CD14-positive monocyte (primary cell): ENCODE measurements around the gene ATXN2L. TPM values are rescaled to one million over a fixed set of nuclear protein-coding genes. Genes with fewer than 3 reads are reported as not detected.

Experiments used
- DNase-seq, 3 donors: peaks; one replicate each; pipeline ENCODE4 v3.0.0-alpha.2; 2011 to 2022
- H2AFZ ChIP-seq: 2 replicates; pipeline ENCODE4 v1.6.0; 2012; ENCODE audit warnings: mild to moderate bottlenecking, low read depth, low read length, inconsistent platforms; ENCODE audit not compliant: insufficient read depth, poor library complexity, severe bottlenecking
- H3K27ac ChIP-seq, 2 donors: 1 replicate in 1 of 2; 2 replicates in 1 of 2; pipeline ENCODE4 v1.5.1; 2012 to 2013; ENCODE audit warnings: low read length in 2 of 2, control low read depth in 1 of 2, inconsistent platforms in 1 of 2, low read depth in 1 of 2, mild to moderate bottlenecking in 1 of 2
- H3K27me3 ChIP-seq, 2 donors: one replicate each; pipeline versions ENCODE4 v1.6.0 to v1.6.1; 2011 to 2013; ENCODE audit warnings: low read length in 2 of 2; ENCODE audit not compliant: control insufficient read depth in 2 of 2, insufficient read depth in 2 of 2
- H3K36me3 ChIP-seq, 2 donors: replicated peaks in 1 of 2; 1 replicate in 1 of 2; 2 replicates in 1 of 2; pipeline versions ENCODE4 v1.5.1 to v1.6.1; 2012 to 2013; ENCODE audit warnings: low read length in 2 of 2, control low read depth in 1 of 2, inconsistent platforms in 1 of 2, mild to moderate bottlenecking in 1 of 2; ENCODE audit not compliant: insufficient read depth in 2 of 2, control insufficient read depth in 1 of 2
- H3K4me1 ChIP-seq, 2 donors: 1 replicate in 1 of 2; 2 replicates in 1 of 2; pipeline versions ENCODE4 v1.5.1 to v1.6.1; 2012 to 2013; ENCODE audit warnings: low read length in 2 of 2, control low read depth in 1 of 2, inconsistent platforms in 1 of 2, mild to moderate bottlenecking in 1 of 2, moderate library complexity in 1 of 2; ENCODE audit not compliant: insufficient read depth in 2 of 2, control insufficient read depth in 1 of 2
- H3K4me2 ChIP-seq: replicated peaks from 2 replicates; pipeline ENCODE3; 2012; ENCODE audit warnings: low read length, moderate library complexity, mild to moderate bottlenecking; ENCODE audit not compliant: poor library complexity, severe bottlenecking; ENCODE audit errors: extremely low read depth
- H3K4me3 ChIP-seq, 3 experiments: fragments of 200-600 bp in 1 of 3; sonication (generic) in 1 of 3; replicated peaks in 1 of 3; 1 replicate in 2 of 3; 2 replicates in 1 of 3; pipeline ENCODE4 v1.5.1; 2011 to 2013; ENCODE audit warnings: low read length in 3 of 3, mild to moderate bottlenecking in 3 of 3, control low read depth in 2 of 3, low read depth in 2 of 3, inconsistent platforms in 1 of 3, moderate library complexity in 1 of 3
- H3K79me2 ChIP-seq: 2 replicates; pipeline ENCODE4 v1.6.0; 2012; ENCODE audit warnings: mild to moderate bottlenecking, control low read depth, inconsistent platforms, low read length, moderate library complexity; ENCODE audit not compliant: insufficient read depth
- H3K9ac ChIP-seq: 2 replicates; pipeline ENCODE4 v1.6.0; 2017; ENCODE audit warnings: low read length, mild to moderate bottlenecking; ENCODE audit not compliant: insufficient read depth, poor library complexity, severe bottlenecking
- H3K9me3 ChIP-seq, 2 donors: replicated peaks in 1 of 2; 1 replicate in 1 of 2; 2 replicates in 1 of 2; pipeline versions ENCODE4 v1.5.1 to v1.6.1; 2012 to 2013; ENCODE audit warnings: low read length in 2 of 2, control low read depth in 1 of 2; ENCODE audit not compliant: control insufficient read depth in 1 of 2, insufficient read depth in 1 of 2
- H4K20me1 ChIP-seq: 2 replicates; pipeline ENCODE4 v1.6.0; 2012; ENCODE audit warnings: mild to moderate bottlenecking, low read length, control low read depth, moderate library complexity; ENCODE audit not compliant: insufficient read depth
- H3K27ac Mint-ChIP-seq, 7 donors: one replicate each; pipeline ENCODE4 v1.8.0; 2020; ENCODE audit warnings: mild to moderate bottlenecking in 7 of 7, mixed read lengths in 7 of 7, moderate library complexity in 6 of 7, inconsistent platforms in 2 of 7
- H3K27me3 Mint-ChIP-seq, 3 donors: one replicate each; pipeline ENCODE4 v1.8.0; 2021 to 2022; ENCODE audit warnings: low read depth in 3 of 3, mild to moderate bottlenecking in 3 of 3, mixed read lengths in 3 of 3, moderate library complexity in 3 of 3, inconsistent platforms in 1 of 3
- H3K36me3 Mint-ChIP-seq, 2 donors: one replicate each; pipeline ENCODE4 v1.8.0; 2020; ENCODE audit warnings: mixed read lengths in 2 of 2, inconsistent platforms in 1 of 2, mild to moderate bottlenecking in 1 of 2
- H3K4me1 Mint-ChIP-seq: one replicate; pipeline ENCODE4 v1.8.0; 2020; ENCODE audit warnings: mild to moderate bottlenecking, mixed read lengths
- H3K4me3 Mint-ChIP-seq, 2 donors: one replicate each; pipeline ENCODE4 v1.8.0; 2020; ENCODE audit warnings: mild to moderate bottlenecking in 2 of 2, mixed read lengths in 2 of 2, moderate library complexity in 1 of 2
- H3K9me3 Mint-ChIP-seq, 7 donors: one replicate each; pipeline ENCODE4 v1.8.0; 2020 to 2022; ENCODE audit warnings: mixed read lengths in 7 of 7, mild to moderate bottlenecking in 6 of 7, moderate library complexity in 6 of 7, inconsistent platforms in 2 of 7
- WGBS: methylation state at CpG from one replicate; pipeline ENCODE4 v1.1.5; 2013; ENCODE audit warnings: missing lambda C conversion rate; ENCODE audit not compliant: insufficient coverage; 5-methylcytosine and 5-hydroxymethylcytosine counted together
- intact Hi-C, 2 donors: fragments of 100-400 bp; cut with micrococcal nuclease; formaldehyde crosslinking; loops; one replicate each; pipeline versions ENCODE4 v1.15.0 to v1.15.1; 2023
- polyA plus RNA-seq, 3 donors: library from polyadenylated mRNA; depleted of rRNA in 1 of 3; unstranded in 2 of 3; stranded (reverse) in 1 of 3; fragments of 300-500 nt in 2 of 3; fragments of >200 nt in 1 of 3; fragmentation: Illumina TruSeq in 2 of 3; gene quantifications; 1 replicate in 2 of 3; 2 replicates in 1 of 3; pipeline ENCODE4 v1.2.3, GENCODE V29; 2012 to 2021
- TF ChIP-seq, protein P1 (sequence below): fragments of 200-600 bp; IDR thresholded peaks from one replicate; pipeline ENCODE4 v1.8.0; 2022; ENCODE audit warnings: antibody characterized with exemption, mild to moderate bottlenecking

The ATXN2L gene
- polyA plus RNA-seq, 3 donors: 4.8 to 118 (median 10.2) TPM

DNA sequence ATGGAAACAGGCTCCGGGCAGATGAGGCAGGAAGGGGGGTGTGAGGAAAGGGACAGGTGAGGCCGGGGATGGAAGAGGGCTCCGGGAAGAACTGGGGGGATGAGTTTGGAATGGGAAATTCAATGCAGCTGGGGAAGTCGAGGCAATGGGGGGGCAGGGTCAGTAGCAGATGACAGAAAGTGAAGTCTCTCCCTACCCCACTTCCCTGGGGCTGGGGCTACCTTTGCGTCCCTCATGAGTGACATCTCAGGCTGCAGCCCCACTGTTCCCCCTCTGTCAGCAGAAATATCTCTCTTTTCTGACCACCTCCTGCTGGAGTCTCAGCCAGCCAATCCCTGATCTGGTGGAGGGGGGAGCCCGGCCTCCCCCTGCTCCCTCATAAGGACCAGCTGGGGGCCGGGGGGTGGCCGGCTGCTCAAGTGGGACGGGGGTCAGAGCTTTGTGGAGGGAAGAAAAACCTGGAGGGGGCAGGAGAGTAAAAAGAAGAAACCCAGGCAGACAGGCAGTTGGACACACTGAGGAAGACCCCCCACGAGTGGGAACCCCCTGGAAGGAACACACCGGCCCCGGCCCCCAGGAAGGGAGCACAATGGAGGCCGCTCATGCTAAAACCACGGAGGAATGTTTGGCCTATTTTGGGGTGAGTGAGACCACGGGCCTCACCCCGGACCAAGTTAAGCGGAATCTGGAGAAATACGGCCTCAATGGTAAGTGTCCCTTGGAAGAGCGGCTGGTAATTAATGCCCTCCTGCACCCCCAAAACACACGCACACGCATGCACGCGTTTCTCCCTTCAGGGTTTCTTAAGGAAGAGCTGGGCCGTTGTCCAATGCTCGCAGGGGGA, 55.5 kb downstream of the ATXN2L start, which contains the start of gene ATP2A1:
Gene ATP2A1 (plus strand): TSS at position 406 of the 844 bp plus-strand sequence. CDS start 184 bp downstream, at position 590.
- Histone ChIP-seq H3K27me3 (peaks cover 0 to 11% of the 10 kb centered on the region in 2 donors), H3K4me3 (peak within 1 kb of the TSS; percentile 68 to 86 (median 70)), H3K27ac (no peak within 1 kb of the TSS), H4K20me1 (peaks cover 11% of the 10 kb centered on the region), H2AFZ (peak within 1 kb of the TSS; percentile 99), H3K36me3 (peaks cover 6 to 13% of the 10 kb centered on the region in 2 donors), H3K4me1 (peaks cover 14 to 19% of the 10 kb centered on the region in 2 donors), H3K79me2 (no peaks in the 10 kb centered on the region), H3K4me2 (peak within 1 kb of the TSS; percentile 93), H3K9ac (peak within 1 kb of the TSS; percentile 52), H3K9me3 (no peaks in the 10 kb centered on the region)
- intact Hi-C loops: no loop called here
- Mint-ChIP-seq H3K36me3 (peaks cover 6 to 14% of the 10 kb centered on the region in 2 donors), H3K27me3 (peaks cover 16 to 26% (median 19%) of the 10 kb centered on the region in 3 donors), H3K27ac (peak within 1 kb of the TSS in 3 of 7 donors; percentile 9 to 78 (median 42)), H3K4me3 (peak within 1 kb of the TSS; percentile 86 to 94), H3K4me1 (peaks cover 22% of the 10 kb centered on the region), H3K9me3 (peaks cover 0 to 3% (median 0%) of the 10 kb centered on the region in 7 donors)
- TF ChIP-seq, protein P1, sequence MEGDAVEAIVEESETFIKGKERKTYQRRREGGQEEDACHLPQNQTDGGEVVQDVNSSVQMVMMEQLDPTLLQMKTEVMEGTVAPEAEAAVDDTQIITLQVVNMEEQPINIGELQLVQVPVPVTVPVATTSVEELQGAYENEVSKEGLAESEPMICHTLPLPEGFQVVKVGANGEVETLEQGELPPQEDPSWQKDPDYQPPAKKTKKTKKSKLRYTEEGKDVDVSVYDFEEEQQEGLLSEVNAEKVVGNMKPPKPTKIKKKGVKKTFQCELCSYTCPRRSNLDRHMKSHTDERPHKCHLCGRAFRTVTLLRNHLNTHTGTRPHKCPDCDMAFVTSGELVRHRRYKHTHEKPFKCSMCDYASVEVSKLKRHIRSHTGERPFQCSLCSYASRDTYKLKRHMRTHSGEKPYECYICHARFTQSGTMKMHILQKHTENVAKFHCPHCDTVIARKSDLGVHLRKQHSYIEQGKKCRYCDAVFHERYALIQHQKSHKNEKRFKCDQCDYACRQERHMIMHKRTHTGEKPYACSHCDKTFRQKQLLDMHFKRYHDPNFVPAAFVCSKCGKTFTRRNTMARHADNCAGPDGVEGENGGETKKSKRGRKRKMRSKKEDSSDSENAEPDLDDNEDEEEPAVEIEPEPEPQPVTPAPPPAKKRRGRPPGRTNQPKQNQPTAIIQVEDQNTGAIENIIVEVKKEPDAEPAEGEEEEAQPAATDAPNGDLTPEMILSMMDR: no peak
- 77% methylated on average over 12 of the region's 25 CpGs for WGBS
- DNase-seq: no peak

DNA sequence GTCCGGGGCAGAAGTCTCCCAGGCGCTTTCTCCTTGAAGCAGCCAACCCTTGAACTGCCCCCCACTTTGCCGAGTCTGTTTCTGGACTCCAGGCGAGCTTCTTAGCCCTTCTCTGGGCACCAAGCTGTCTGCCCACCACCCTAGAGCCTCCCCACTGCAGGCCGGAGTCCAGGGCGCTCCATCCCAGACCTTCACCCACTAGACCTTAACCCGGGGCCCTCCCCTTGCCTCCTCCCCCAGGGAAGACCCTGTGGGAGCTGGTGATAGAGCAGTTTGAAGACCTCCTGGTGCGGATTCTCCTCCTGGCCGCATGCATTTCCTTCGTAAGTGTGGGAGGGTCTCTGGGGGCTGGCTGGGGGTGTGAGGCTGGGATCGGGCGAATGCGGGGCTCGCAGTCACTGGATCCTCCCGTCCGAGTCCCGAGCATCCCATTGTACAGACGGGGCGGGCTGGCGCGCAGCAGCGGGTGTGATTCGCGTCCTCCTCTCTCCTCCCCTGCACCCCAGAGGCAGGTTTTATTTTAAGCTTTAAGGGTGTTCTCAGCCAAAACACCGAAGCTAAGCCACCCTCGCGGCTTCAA, 56.6 kb downstream of the ATXN2L start:
- Mint-ChIP-seq H3K27me3 (peaks cover 20 to 27% (median 21%) of the 10 kb centered on the region in 3 donors), H3K27ac (peak overlapping the region in 3 of 7 donors; percentile 42 to 78 (median 42)), H3K9me3 (peaks cover 0 to 3% (median 0%) of the 10 kb centered on the region in 7 donors), H3K4me1 (peaks cover 22% of the 10 kb centered on the region), H3K36me3 (peaks cover under 1 to 5% of the 10 kb centered on the region in 2 donors), H3K4me3 (peak overlapping the region; percentile 86 to 94)
- WGBS: 3% methylated on average over 9 of the region's 27 CpGs
- H3K27ac ChIP-seq: no peak overlapping the region
- H3K27me3 ChIP-seq: peaks cover 0 to 11% of the 10 kb centered on the region in 2 donors
- peak overlapping the region; percentile 99 for H2AFZ ChIP-seq
- no peaks in the 10 kb centered on the region for H3K79me2 ChIP-seq
- H3K4me3 ChIP-seq: peak overlapping the region; percentile 68 to 86 (median 70)
- H3K36me3 ChIP-seq: peaks cover 3% of the 10 kb centered on the region in 2 donors
- intact Hi-C loops: no loop called here
- TF ChIP-seq, protein P1: no peak
- H4K20me1 ChIP-seq: peaks cover 3% of the 10 kb centered on the region
- H3K4me1 ChIP-seq: peaks cover 14 to 19% of the 10 kb centered on the region in 2 donors
- no peaks in the 10 kb centered on the region for H3K9me3 ChIP-seq
- no peak for DNase-seq
- H3K4me2 ChIP-seq: peak overlapping the region; percentile 93
- H3K9ac ChIP-seq: peak overlapping the region; percentile 52
